ENCODE data around the gene MRPS11. TPM values are rescaled to one million over a fixed set of nuclear protein-coding genes. Genes with fewer than 3 reads are reported as not detected.
"Not testable (repeated sequence)": the region's sequence is repeated elsewhere in the genome, so short reads cannot be mapped to it uniquely, and the experiment has no call there.

MRPS11 gene
- total RNA-seq, 4 donors from 2014 or later = 33.5 to 47.8 (median 45.2) TPM

DNA sequence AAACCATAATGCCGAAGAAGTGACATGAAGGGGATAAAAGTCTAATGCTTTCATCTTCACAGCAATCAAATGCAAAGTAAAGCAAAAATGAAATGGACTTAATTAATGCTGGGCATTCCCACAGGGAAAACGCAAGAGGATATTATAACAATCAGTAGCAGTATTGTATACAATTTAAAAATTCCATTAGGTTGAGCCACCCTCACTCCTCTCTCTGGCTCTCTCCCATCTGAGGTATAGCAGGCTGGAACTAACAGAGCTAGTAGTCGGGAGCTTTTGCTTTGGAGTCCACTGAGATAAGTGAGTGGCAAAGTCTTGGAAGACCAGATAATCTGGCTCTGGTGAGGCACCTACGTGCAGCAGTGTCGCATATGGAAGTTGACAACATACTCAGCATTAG lies 45.1 kb downstream of the MRPS11 start:
- no peaks in the 10 kb centered on the region for H3K4me1 ChIP-seq
- no peak overlapping the region for H3K27ac ChIP-seq
- TF ChIP-seq, protein P1, sequence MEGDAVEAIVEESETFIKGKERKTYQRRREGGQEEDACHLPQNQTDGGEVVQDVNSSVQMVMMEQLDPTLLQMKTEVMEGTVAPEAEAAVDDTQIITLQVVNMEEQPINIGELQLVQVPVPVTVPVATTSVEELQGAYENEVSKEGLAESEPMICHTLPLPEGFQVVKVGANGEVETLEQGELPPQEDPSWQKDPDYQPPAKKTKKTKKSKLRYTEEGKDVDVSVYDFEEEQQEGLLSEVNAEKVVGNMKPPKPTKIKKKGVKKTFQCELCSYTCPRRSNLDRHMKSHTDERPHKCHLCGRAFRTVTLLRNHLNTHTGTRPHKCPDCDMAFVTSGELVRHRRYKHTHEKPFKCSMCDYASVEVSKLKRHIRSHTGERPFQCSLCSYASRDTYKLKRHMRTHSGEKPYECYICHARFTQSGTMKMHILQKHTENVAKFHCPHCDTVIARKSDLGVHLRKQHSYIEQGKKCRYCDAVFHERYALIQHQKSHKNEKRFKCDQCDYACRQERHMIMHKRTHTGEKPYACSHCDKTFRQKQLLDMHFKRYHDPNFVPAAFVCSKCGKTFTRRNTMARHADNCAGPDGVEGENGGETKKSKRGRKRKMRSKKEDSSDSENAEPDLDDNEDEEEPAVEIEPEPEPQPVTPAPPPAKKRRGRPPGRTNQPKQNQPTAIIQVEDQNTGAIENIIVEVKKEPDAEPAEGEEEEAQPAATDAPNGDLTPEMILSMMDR (IDR thresholded peaks at IDR 0.05 in 4 of 5, conservative IDR thresholded peaks at IDR 0.05 in 1 of 5) = no peak
- TF ChIP-seq POLR2A (IDR thresholded peaks at IDR 0.05) = no peak
- no peak for DNase-seq
- H3K36me3 ChIP-seq = peaks cover 0 to 49% of the 10 kb centered on the region in 2 donors
- intact Hi-C loops (cut with DNase I; ENCODE audit: low total_unique reads) (no loop called here), in situ Hi-C loops (cut with MboI; ENCODE audit: low sequenced_read_pairs in 4 of 4) (no loop called here)
- no peak overlapping the region for H3K4me3 ChIP-seq
- ATAC-seq = no peak
- H3K9me3 ChIP-seq = no peaks in the 10 kb centered on the region
- H3K27me3 ChIP-seq = no peaks in the 10 kb centered on the region

GRCh38 chr15:88513195-88513594 lies 45.7 kb downstream of the MRPS11 start:
- Histone ChIP-seq H3K27me3 (no peaks in the 10 kb centered on the region), H3K9me3 (no peaks in the 10 kb centered on the region), H3K27ac (no peak overlapping the region), H3K4me3 (no peak overlapping the region), H3K4me1 (no peaks in the 10 kb centered on the region), H3K36me3 (peaks cover 0 to 43% of the 10 kb centered on the region in 2 donors)
- in situ Hi-C loops (cut with MboI; ENCODE audit: low sequenced_read_pairs in 4 of 4) (no loop called here), intact Hi-C loops (cut with DNase I; ENCODE audit: low total_unique reads) (no loop called here)
- no peak for ATAC-seq
- TF ChIP-seq, protein P1 (IDR thresholded peaks at IDR 0.05 in 4 of 5, conservative IDR thresholded peaks at IDR 0.05 in 1 of 5) = no peak
- TF ChIP-seq POLR2A (IDR thresholded peaks at IDR 0.05) = no peak
- no peak for DNase-seq

DNA sequence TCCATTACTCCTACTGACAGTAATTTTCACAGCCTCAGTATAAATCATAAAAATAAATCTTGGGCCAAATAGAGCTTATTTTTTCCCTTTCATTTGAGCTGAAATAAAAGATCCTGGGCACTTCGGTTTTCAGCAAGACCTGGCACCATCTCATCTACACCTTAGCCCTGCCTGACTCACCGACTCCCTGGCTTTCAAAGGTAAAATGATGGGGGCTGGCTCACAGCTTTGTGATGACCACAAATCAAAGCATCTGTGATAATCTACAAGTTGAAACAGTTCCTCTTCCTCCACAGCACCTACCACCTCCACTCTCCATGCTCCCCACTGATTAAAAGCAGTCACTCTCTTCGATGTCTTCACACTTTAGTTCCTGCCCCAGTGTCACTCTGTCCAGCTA lies 51.4 kb downstream of the MRPS11 start:
- in situ Hi-C loops (cut with MboI; ENCODE audit: low sequenced_read_pairs in 4 of 4) (no loop called here), intact Hi-C loops (cut with DNase I; ENCODE audit: low total_unique reads) (no loop called here)
- Histone ChIP-seq H3K36me3 (peaks cover 0 to 7% of the 10 kb centered on the region in 2 donors), H3K27ac (no peak overlapping the region), H3K4me3 (no peak overlapping the region), H3K4me1 (no peaks in the 10 kb centered on the region), H3K27me3 (no peaks in the 10 kb centered on the region), H3K9me3 (no peaks in the 10 kb centered on the region)
- TF ChIP-seq, protein P1 (IDR thresholded peaks at IDR 0.05 in 4 of 5, conservative IDR thresholded peaks at IDR 0.05 in 1 of 5) = no peak
- no peak for TF ChIP-seq POLR2A (IDR thresholded peaks at IDR 0.05)
- no peak for DNase-seq
- no peak for ATAC-seq

GRCh38 chr15:88524094-88524493 lies 56.6 kb downstream of the MRPS11 start:
- H3K4me1 ChIP-seq = peaks cover 18 to 25% of the 10 kb centered on the region in 2 donors
- in situ Hi-C loops (cut with MboI; ENCODE audit: low sequenced_read_pairs in 4 of 4); DNase-seq; H3K36me3 ChIP-seq; H3K27me3 ChIP-seq; H3K4me3 ChIP-seq; H3K27ac ChIP-seq; H3K9me3 ChIP-seq; ATAC-seq; intact Hi-C loops (cut with DNase I; ENCODE audit: low total_unique reads): not testable (repeated sequence)

DNA sequence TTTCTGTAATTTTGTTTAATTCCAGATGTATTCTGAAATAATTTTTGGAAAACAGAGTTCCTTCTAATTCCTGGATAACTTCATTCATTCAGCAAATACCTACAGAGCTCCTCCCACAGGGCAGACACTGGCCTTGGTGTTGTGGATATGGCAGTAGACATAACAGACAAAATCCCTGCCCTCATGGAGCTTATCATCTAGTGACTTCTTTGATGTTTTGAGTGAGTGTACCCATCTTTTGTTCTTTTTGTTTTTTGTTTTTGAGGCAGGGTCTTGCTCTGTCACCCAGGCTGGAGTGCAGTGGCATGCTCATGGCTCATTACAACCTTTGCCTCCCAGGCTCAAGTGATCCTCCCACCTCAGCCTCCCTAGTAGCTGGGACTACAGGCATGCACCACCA lies 57.9 kb downstream of the MRPS11 start:
- no peak overlapping the region for H3K4me3 ChIP-seq
- peaks cover 20 to 26% of the 10 kb centered on the region in 2 donors for H3K4me1 ChIP-seq
- no peaks in the 10 kb centered on the region for H3K27me3 ChIP-seq
- intact Hi-C loops (cut with DNase I; ENCODE audit: low total_unique reads) = no loop called here
- H3K27ac ChIP-seq = no peak overlapping the region
- no peak for DNase-seq
- H3K9me3 ChIP-seq = no peaks in the 10 kb centered on the region
- no peak for ATAC-seq
- TF ChIP-seq, protein P1 (IDR thresholded peaks at IDR 0.05 in 4 of 5, conservative IDR thresholded peaks at IDR 0.05 in 1 of 5) = no peak
- TF ChIP-seq POLR2A (IDR thresholded peaks at IDR 0.05) = no peak
- peaks cover 0 to 13% of the 10 kb centered on the region in 2 donors for H3K36me3 ChIP-seq
- in situ Hi-C loops (cut with MboI; ENCODE audit: low sequenced_read_pairs in 4 of 4) = no loop called here
